Activated CD4-positive, alpha-beta T cell treated with anti-CD3 and anti-CD28 coated beads, Interleukin-2, amount 50 U/mL, for 24 hours (primary cell): ENCODE data around the gene PSORS1C2.

Experiments used
- DNase-seq, 2 donors: peaks; one replicate each; pipeline ENCODE4 v3.0.0-alpha.2; 2020; ENCODE audit warnings: low read depth in 1 of 2, low spot score in 1 of 2

Gene PSORS1C2

DNA sequence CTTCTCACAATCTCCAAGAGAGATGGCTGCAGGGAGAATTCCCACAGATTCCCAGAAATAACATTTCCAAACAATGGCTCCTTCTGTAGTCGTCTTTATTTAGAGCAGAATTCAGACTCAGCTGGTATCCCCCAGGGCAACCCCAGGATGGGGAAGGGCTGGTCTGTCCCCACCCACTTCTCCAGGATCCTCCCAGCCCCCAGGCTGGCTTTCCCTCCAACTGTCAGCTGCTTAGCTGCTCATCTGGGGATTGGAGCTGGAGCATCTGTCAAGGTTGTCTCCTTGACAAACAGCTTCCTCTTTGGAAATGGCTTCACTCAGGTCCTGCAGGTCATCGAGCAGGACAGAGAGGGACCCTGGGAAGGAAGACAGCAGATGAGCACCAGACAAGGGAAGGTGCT is 3.5 kb upstream of the PSORS1C2 start:
- DNase-seq = no peak

DNA sequence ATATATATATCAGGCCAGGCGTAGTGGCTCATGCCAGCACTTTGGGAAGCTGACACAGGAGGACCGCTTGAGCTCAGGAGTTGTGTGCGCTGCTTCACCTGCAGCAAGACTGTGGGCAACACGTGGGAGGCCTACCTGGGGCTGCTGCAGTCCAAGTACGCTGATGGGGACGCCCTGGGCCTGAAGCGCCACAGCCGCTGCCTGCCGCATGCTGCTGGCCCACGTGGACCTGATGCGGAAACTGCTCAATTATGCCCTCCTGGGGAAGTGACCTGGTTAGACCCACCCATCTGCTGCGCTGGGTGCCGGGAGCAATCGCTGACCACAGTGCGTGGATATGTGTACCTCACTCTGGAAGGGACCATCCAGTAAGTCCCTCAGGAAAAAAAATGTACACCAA is 1.8 kb upstream of the PSORS1C2 start:
- no peak for DNase-seq

DNA sequence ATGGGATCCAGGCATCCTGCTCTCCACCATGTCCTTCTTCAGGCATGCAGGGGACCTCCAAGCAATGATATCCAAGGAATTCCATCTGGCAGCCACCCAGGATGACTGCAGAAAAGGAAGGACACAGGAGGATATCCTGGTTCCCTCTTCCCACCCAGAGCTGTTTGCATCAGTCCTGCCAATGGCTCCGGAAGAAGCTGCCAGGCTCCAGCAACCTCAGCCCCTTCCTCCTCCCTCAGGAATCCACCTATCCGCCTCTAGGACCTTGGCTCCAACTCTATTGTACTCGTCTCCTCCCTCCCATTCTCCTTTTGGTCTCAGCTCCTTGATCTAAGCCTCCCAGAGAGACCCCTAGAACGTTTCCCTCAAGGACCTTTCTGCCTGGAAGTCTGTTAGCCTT is 733 bp upstream of the PSORS1C2 start:
- no peak for DNase-seq

DNA sequence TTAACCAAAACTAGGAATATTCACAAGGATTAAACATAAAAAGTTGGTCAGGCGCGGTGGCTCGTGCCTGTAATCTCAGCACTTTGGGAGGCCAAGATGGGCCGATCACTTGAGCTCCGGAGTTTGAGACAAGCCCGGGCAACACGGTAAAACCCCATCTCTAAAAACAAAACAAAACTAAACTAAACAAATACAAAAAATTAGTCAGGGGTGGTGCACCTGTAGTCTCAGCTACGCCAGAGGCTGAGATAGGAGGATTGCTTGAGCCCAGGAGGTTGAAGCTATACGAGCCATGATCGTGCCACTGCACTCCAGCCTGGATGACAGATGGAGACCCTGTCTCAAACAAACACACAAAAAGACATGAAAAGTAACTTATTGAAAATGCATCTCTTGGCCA is 3.2 kb downstream of the PSORS1C2 start:
- DNase-seq = no peak

DNA sequence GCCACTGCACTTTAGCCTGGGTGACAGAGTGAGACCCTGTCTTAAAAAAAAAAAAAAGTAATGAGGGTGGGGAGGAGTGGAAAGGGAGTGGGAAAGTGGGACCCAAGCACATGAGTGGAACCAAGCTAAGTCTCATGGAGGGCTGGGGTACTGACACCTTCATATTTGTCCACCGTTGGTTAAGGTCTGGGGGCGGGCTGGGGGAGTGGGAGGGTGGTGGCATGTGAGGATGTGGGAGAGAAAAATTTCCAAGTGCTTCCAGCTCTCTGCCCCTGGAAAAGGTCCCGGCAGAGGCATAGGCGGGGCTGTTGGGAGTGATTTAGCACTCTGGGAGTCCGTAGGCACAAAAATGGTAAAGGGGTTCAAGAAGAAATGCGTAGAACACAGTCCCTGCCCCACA is 6.1 kb downstream of the PSORS1C2 start:
- DNase-seq = no peak

DNA sequence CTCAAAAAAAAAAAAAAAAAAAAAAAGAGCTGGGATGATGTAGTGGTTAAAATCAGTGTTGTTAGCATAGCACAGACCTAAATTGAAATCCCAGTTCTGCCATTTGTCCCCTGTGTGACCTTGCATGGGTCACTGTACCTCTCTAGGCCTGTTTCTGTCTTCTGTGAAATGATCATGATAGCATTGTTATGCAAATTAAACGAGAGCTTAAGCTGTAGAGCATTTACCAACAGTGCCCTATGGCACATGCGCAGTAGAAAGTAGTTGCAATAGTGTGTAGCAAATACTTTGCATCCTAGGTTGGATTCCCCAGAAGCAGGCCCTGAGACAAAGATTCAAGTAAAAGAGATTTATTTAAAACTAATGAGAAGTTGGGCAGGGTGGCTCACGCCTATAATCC is 7.3 kb downstream of the PSORS1C2 start:
- no peak for DNase-seq

DNA sequence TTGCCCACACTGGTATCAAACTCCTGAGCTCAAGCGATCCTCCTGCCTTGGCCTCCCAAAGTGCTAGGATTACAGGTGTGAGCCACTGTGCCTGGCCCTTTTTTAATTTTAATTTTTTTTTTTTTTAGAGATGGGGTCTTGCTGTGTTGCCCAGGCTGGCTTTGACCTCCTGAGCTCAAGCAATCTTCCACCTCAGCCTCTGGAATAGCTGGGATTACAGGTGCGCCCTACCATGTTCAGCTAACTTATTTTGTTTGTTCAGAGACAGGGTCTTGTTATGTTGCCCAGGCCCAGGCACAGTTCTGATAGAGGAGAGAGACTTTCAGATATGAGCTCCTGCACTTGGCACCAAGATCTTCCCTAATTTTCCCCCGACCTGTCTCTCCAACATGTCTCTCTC is 8.1 kb downstream of the PSORS1C2 start:
- no peak for DNase-seq

DNA sequence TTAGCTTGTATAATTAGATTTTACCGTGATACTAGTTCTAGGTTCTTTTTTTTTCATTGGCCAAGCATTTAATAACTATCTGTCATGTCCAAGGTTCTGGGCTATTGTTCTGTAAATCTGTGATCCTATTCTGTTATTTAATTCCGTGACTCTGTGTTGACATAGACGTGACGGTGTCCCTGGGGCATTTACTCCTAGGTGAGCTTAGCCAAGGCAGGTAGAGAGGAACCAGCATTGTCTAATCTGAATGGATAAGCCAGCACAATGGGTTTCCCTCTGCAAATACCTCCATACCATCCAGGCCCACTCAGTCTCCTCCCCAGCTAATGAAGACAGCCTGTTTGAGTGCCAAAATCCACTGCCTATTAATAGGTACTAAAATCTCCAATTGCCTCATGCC is 9.7 kb downstream of the PSORS1C2 start:
- DNase-seq = no peak

DNA sequence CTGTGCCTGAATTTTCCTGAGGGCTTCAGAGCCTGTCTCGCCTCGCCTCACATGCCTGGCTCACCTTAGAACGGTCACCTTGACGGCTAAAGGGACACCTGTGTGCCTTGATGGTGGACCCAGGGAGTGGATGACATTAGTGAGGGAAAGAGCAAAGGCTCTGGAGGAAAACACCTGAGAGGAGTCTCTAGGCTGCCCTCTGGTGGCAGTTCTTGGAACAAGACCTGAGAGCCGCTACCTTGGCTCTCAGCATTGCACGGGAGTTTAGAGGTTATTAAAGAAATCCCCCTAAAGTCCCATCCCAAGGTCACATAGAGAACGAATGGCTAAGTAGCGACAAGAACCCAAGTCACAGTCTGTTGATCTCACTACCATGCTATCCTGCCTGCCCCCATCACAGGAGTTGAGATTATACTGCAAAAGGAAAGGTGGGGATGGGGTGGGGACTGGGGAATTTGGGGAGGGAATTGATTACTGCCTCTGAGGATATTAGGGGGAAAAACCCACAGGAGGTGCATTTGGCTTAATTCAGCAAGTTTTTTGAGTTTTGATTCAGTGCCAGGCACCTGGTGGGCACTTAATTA is 10.7 kb downstream of the PSORS1C2 start:
- peak; percentile 53 to 69 for DNase-seq

DNA sequence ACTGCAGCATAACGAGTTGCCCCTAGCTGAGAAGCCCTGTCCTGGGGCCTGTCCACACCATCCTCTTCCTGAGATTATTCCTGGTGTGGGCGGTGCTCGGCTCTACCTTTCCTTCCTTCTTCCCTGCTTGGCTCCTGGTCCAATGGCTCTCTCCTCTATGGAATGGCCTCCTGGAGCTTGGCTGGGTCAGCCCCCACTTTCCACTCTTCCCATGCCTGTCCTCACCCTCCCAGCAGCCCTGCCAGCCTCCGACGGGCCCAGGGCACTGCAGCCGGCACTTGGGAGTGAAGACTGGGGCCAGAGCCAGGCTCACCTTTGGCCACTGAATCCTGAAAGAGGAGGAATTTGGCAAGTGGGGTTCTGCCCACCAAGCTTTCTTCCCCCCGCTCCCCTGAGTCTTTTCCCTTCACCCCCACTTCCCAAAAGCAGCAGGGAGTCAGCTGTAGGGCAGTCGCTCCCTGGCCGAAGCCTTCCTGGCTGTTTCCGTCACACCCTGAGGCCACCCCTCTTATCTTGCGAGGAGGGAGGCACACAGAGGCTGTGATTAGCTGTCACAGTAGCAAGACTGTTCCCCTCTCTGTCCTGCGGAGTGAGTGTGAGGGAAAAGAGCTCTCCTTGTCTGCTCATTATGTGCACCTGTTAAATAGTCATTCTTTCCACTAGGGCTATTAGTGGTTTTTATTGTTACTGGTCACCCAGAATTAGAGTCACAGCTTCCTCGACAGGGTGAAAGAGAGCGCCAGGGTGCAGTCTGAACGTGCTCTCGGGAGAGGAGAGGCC is 12.3 kb downstream of the PSORS1C2 start:
- no peak for DNase-seq

DNA sequence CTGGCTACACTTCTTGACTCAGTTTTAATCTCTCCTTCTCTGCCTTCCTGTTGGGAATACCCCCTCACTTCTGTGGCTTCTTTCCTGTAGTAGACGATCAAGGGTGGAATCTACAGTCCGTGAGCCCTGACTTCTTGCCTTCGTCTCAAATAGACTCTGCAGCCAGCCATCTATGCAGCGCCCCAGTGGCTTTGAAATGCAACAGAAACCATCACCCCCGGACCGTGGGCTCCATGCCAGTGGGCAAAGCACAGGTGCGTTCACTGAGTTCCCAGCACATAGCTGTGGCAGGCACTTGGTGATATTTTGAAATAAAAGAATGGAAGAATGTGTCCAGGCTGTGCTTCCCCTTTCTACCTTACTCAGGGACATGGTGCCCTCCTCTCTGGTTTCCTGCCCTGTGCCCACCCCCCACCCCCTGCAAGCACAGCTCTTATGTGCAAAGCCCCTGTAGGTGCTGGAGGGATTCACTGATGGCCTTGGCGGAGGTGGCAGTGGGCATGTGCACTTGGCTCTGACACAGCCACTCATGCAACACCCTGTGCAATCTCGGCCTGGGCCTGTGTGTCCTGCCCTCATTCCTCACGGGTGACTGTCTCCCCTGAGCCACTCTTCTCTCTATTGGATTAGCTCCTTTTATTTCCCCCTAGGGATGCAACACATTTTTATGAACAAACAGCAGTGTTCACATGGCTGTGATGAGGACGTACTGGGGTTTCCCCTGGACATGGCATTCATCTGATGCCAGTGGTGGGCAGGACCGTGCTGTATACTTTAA is 13.1 kb downstream of the PSORS1C2 start:
- DNase-seq = no peak

DNA sequence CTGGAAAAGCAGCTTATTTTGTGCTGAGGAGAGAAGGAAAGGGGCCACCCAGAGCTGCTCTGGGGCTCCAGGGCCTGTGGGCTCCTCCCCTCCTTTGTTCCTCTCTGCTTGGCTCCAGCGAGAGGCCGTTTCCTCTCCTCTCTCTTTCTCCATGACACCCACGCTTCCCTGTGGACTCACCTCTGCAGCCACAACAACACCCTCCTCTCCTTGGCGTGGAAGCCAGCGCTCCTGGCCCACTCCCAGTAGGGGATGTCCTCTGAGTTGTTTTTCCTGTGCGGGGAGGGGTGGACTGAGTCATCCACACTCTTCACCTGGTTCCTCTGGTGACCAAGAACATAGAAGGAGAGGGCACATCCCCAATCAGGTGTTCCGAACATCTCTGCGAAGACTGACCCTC is 13.7 kb downstream of the PSORS1C2 start:
- no peak for DNase-seq

DNA sequence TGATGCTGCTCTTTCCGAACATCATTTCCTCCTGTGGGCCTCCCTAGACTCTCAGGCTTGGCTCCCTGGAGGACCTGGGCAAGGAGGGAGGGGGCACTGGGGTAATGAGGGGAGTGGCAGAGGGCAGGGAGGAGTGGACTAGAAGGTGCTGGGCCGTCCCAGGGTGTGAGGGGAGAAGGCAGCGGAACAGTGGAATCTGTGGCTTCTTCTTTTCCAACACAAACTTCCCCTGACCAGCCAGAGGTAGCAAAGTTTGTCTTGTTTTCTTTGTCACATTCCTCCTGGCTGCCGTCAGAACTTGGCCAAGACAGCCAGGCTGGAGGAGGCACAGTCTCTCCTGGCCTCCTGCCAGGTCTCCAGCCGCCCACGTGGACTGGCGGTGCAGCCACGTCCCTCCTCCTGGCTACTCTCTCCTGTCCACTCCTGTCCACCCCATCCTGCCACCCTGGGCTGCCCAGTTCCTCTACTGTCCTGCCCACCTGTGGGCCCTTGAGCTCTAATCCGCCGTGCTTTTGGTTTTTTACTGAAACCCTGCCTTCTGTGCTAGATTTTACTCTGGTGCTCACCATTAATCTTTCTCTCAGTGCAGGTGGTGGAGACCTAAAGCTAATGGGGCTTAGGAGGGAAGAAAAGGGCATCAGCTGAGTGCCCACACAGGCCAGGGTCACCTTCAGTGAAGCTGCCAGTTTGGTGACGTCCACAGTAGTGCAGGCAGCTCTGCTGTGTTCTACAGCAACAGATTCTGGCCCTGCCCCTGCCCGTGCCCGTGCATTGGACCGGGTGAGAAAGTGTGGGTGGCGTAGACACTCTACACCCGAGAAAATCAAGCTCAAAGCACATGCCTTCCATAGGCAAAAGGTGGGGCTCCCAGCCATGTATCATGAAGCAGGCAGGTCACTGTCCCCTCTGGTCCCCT is 15.8 kb downstream of the PSORS1C2 start:
- DNase-seq = no peak

DNA sequence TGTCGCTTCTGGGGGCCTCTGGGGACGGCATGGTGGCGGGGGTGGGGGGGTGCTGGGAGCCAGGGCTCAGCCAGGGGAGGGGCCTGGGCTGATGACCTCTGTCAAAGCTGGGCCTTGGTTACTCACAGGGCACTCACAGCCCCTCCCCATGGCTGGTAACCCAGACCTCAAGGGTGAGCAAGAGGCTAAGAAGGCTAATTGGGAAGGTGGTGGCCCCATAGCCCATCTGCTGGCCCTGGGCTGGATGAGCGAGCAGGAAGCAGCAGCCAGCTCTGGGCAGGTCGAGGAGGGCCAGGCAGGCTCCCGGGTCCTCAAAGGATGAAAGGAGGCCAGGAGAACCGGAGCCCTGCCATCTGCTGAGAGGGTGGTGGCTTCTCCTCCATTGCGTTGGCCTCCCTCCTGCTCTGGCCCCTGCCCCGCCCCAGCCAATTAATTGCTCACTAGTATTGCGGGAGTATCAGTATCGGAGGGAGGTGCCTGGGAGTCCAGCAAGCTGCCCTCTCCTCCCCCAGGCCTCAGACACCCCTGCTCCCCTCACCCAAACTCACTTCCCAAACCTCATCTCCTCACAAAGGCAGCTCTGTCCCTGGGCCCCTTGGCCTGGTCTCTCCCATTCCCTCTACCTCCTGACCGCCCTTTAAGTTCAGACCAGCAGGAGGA is 17.6 kb downstream of the PSORS1C2 start:
- no peak for DNase-seq

DNA sequence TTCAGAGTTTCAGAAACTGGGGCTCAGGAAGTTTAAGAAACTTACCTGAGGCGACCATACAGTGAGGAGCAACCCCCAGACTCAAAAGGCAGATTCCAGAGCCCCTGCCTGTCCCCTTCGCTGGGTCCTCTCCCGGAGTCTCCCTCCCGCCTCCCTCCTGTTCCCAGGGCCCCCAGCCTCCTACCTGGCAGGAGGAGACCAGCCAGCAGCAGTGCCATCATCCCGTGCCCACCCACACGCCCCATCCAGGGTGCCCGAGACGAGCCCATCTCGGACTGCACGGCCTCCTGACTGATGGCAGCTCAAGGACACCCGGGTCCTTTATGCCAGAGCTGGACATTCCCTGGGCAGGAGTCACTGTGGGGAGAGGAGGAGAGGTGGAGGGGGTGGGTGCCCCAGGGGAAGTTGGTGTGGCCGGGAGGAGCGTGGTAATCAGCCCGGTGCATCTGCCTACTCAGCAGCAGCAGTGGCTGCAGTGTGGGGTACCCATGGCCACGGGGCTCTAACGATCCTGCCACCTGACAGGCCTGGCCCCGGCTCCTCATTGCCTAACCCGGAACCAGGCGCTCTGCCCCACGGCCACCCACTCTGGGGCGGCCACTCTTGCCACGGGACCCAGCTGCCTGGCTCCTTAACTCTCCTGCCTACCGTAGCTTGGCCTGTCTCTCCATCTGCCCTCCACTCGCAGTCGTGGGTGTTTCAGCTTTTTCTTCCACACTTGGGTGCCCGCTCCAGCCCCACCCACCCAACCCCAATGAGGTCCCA is 18.5 kb downstream of the PSORS1C2 start, which contains the start of gene CDSN:
TSS of gene CDSN (minus strand) at position 296 of the 765 bp plus-strand sequence. CDS start at position 269, 27 bp downstream.
- DNase-seq = no peak

DNA sequence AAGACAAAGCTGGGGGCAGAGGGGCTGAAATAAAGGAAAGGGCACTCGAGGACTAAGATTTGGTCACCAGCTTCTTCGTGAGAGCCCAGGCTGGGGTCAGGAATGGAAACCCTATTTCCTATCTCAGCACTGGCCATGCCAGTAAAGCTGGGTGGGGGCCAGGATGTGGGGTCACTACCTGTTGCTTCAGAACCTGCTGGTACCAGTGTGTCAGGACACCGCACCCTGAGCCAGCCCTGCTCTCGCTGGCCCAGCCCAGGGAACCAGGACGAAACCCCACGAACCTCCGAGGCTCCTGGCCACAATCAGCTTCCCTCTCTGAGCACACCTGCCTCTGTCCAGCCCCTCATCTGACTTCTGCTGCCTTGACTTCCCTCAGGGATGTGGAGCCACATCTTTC is 20.7 kb downstream of the PSORS1C2 start:
- DNase-seq = no peak

DNA sequence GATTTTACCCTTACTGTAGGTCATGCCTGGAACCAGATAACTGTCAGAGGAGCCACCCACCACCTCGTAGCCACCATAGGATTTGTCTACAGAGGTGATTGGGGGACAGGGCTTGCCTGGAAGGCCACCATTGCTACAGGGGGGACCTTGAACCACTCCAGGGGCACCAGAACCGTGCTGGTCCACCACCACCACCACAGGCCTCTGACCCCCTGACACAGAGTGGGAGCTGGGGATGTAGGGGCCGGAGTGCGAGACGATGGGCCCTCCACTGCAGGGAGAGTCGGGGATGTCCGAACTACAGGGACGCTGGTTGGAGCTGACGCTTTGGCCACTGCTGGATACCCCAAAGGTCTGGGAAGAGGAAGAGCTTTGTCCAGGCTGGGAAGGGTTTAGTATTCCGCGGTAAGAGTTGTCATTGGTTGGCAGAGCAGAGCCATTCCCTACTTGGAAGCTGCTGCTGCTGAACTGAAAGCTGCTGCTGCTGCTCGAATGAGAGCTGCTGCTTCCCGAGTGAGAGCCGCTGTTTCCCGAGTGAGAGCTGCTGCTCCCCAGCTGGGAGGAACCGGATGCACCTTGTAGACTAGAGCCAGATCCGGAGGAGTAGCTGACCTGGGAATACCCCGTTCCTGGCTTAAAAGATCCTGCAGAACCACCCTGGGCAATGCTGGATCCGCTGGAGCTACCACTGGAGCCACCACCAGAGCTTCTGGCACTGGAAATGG is 22.0 kb downstream of the PSORS1C2 start:
- no peak for DNase-seq

DNA sequence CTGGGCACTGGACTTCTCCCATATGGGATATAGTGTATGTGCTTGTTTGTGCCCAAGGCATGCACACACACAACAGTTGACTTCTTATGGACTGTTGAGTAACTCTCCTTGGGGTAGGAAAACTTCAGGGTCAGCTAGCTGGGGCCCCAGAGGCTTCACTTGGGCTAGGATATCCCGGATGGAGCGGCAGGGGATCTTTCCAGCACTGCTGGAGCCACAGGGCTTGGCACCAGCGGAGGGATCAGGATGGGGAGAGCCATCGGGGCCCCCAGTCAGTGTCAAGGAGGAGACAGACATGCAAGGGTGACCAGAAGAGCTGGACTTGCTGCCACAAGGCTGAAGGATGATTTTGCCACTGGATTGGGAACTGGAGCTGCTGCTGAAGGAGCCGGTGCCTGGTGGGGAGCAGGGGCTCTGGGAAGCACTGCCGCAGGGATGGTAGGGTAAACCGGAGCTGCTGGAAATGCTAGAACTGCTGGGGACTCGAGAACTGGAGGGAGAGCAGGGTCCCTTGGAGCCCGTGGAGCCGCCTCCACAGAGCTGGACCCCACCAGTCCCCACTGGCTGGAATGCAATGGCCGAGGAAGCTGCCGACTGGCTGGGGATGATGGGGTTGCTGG is 22.8 kb downstream of the PSORS1C2 start:
- DNase-seq = no peak
